BE2C (cell line): ENCODE measurements around the gene PSENEN.

Source experiments
- DNase-seq: peaks from one replicate; pipeline ENCODE4 v3.0.0-alpha.2; 2020
- H3K27me3 ChIP-seq: fragments of 250-450 bp; sonication (Bioruptor Pico); 2 replicates; pipeline ENCODE4 v1.5.1; 2020; ENCODE audit warnings: mild to moderate bottlenecking
- H3K36me3 ChIP-seq: fragments of 250-450 bp; sonication (Bioruptor Pico); 2 replicates; pipeline ENCODE4 v1.5.1; 2020; ENCODE audit warnings: mild to moderate bottlenecking
- H3K4me1 ChIP-seq: fragments of 250-450 bp; sonication (Bioruptor Pico); 2 replicates; pipeline ENCODE4 v1.5.1; 2020
- H3K4me3 ChIP-seq: 2 replicates; pipeline ENCODE4 v1.5.1; 2011; ENCODE audit warnings: low read depth, low read length
- H3K9me3 ChIP-seq: fragments of 250-450 bp; sonication (Bioruptor Pico); 2 replicates; pipeline ENCODE4 v1.5.1; 2020
- CTCF ChIP-seq: IDR thresholded peaks from 2 replicates; pipeline ENCODE4 v1.5.1; 2012; ENCODE audit warnings: mild to moderate bottlenecking, low read depth, low read length

The PSENEN gene

GRCh38 chr19:35782589-35782988, 37.1 kb downstream of the PSENEN start:
- no peak for DNase-seq
- Histone ChIP-seq H3K4me1 (no peaks in the 10 kb centered on the region), H3K27me3 (no peaks in the 10 kb centered on the region), H3K9me3 (no peaks in the 10 kb centered on the region), H3K36me3 (peaks cover 5% of the 10 kb centered on the region; the same call in 1 of the 2 replicates), H3K4me3 (no peak overlapping the region)
- no peak for TF ChIP-seq CTCF

DNA sequence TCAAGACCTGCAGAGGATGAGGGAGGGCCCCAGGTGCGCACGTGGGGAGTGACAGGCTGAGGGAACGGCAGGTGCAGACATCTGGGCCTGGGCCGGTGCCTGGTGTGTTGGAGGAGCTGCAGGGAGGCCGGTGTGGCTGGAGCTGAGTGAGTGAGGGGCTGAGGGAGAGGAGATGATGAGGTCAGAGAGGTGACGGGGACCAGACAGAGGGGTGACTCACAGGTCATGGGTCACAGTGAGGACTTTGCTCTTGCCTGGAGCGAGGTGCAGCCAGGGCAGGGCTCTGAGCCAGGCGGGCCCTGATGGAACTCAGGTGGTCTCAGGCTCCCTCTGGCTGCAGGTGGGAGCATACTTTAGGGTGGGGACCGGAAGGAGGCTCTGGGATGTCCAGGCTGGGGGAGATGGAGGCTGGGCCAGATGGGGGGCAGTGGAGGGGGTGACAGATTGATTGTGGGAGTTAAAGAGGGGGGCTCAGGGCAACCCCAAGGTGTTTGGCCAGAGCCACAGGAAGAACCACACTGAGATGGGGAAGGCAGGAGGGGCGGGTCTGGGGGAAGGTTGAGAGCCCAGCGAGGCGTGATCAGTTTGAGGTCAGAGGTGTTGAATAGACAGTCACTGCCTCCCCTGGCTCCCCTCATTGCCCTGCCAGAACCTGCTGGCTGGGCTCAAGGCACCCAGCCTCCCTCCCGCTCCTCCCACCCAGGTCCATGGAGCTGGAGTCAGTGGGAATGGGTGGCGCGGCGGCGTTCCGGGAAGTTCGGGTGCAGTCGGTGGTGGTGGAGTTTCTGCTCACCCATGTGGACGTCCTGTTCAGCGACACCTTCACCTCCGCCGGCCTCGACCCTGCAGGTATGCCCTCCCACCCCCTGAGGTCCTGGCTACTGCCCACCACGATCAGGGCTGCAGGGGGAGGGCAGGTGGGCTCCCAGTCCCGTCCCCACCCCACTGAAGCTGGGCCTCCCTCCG, 38.3 kb downstream of the PSENEN start:
- peaks cover 5% of the 10 kb centered on the region; the same call in 1 of the 2 replicates for H3K36me3 ChIP-seq

DNA sequence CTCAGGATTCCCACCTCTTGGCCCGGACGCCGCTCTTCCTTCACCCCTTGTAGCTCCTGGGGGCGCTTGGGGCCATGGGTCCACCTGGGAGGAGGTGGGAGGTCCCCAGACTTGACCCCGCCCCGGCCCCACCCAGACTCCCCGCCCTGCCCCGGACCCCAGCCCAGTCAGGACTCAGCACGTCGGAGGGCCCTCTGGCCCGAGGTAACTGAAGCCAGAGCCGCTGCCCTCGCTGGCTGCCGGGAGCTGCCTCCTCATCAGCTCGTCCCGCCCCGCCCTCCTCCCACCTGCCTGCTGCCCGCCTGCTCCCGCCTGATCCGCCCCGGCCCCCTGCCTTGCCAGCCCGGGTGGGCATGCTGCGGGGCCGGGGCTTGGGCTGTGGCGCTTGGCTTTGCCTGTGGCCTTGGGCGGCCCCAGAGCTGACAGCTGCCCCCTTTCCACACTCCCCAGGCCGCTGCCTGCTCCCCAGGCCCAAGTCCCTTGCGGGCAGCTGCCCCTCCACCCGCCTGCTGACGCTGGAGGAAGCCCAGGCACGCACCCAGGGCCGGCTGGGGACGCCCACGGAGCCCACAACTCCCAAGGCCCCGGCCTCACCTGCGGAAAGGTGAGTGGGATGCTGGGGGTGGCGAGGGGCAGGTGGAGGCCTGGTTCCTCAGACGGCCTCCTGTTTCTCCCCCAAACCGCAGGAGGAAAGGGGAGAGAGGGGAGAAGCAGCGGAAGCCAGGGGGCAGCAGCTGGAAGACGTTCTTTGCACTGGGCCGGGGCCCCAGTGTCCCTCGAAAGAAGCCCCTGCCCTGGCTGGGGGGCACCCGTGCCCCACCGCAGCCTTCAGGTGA, 39.3 kb downstream of the PSENEN start:
- no peak for TF ChIP-seq CTCF
- Histone ChIP-seq H3K27me3 (no peaks in the 10 kb centered on the region), H3K36me3 (peaks cover 5% of the 10 kb centered on the region; the same call in 1 of the 2 replicates), H3K4me1 (no peaks in the 10 kb centered on the region), H3K4me3 (no peak overlapping the region), H3K9me3 (no peaks in the 10 kb centered on the region)
- DNase-seq, result no peak

More for the DNA sequence above, 38.3 kb downstream of the PSENEN start:
- no peak for TF ChIP-seq CTCF
- DNase-seq, result no peak
- no peaks in the 10 kb centered on the region for H3K9me3 ChIP-seq
- no peak overlapping the region for H3K4me3 ChIP-seq
- no peaks in the 10 kb centered on the region for H3K27me3 ChIP-seq
- H3K4me1 ChIP-seq, result no peaks in the 10 kb centered on the region

DNA sequence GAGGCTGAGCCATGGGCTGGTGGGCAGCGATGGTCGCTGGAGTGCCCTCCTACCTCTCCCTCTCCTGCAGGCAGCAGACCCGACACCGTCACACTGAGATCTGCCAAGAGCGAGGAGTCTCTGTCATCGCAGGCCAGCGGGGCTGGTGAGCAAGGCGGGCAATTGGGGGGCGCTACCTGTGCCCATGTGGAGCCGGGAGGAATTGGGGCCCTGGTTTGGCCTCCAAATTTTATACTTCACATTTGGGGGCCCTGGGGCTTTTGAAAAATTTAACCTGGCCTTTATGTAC, 39.8 kb downstream of the PSENEN start:
- no peaks in the 10 kb centered on the region for H3K27me3 ChIP-seq
- no peak overlapping the region for H3K4me3 ChIP-seq
- no peaks in the 10 kb centered on the region for H3K4me1 ChIP-seq
- no peak for TF ChIP-seq CTCF
- DNase-seq, result no peak
- no peaks in the 10 kb centered on the region for H3K9me3 ChIP-seq
- peaks cover 5% of the 10 kb centered on the region; the same call in 1 of the 2 replicates for H3K36me3 ChIP-seq

DNA sequence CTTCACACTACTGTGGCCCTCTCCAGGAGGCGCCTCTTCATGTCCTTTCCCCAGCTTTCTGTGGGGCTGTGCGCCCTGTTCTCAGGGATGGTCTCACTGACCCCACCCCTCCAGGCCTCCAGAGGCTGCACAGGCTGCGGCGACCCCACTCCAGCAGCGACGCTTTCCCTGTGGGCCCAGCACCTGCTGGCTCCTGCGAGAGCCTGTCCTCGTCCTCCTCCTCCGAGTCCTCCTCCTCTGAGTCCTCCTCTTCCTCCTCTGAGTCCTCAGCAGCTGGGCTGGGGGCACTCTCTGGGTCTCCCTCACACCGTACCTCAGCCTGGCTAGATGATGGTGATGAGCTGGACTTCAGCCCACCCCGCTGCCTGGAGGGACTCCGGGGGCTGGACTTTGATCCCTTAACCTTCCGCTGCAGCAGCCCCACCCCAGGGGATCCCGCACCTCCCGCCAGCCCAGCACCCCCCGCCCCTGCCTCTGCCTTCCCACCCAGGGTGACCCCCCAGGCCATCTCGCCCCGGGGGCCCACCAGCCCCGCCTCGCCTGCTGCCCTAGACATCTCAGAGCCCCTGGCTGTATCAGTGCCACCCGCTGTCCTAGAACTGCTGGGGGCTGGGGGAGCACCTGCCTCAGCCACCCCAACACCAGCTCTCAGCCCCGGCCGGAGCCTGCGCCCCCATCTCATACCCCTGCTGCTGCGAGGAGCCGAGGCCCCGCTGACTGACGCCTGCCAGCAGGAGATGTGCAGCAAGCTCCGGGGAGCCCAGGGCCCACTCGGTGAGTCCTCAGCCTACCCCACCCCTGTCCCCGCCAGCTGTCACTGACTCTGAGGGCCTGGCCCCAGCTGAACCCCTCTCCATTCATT, 41.1 kb downstream of the PSENEN start:
- TF ChIP-seq CTCF, result no peak

More for the DNA sequence above, 41.1 kb downstream of the PSENEN start:
- Histone ChIP-seq H3K9me3 (no peaks in the 10 kb centered on the region), H3K36me3 (peaks cover 5% of the 10 kb centered on the region; the same call in 1 of the 2 replicates), H3K4me3 (no peak overlapping the region), H3K27me3 (no peaks in the 10 kb centered on the region), H3K4me1 (no peaks in the 10 kb centered on the region)
- DNase-seq, result no peak
